Neuronal stem cell (in vitro differentiated cells): ENCODE measurements around the gene ZBTB39.
A peak's percentile ranks its signal among the peaks of the same experiment; 100 is the strongest.

Experiments used
- DNase-seq: peaks from one replicate; pipeline ENCODE4 v3.0.0-alpha.2; 2013; ENCODE audit warnings: low spot score
- H2AFZ ChIP-seq: one replicate; pipeline ENCODE4 v1.6.1; 2013; ENCODE audit warnings: mild to moderate bottlenecking, low read length, inconsistent platforms
- H2AK5ac ChIP-seq: 2 replicates; pipeline ENCODE4 v1.6.1; 2013; ENCODE audit warnings: low read depth, mild to moderate bottlenecking, inconsistent platforms, low read length, moderate library complexity, mixed read lengths
- H2BK120ac ChIP-seq: 2 replicates; pipeline ENCODE4 v1.6.1; 2013; ENCODE audit warnings: low read depth, mild to moderate bottlenecking, inconsistent platforms, low read length, moderate library complexity, mixed read lengths
- H2BK12ac ChIP-seq: one replicate; pipeline ENCODE4 v1.6.1; 2013; ENCODE audit warnings: low read length, inconsistent platforms
- H2BK15ac ChIP-seq: 2 replicates; pipeline ENCODE4 v1.6.1; 2013; ENCODE audit warnings: mild to moderate bottlenecking, low read length, inconsistent platforms, mixed read lengths
- H2BK5ac ChIP-seq: one replicate; pipeline ENCODE4 v1.6.1; 2013; ENCODE audit warnings: inconsistent platforms, mild to moderate bottlenecking, low read length, moderate library complexity
- H3K14ac ChIP-seq: one replicate; pipeline ENCODE4 v1.6.1; 2013; ENCODE audit warnings: low read length, inconsistent platforms
- H3K18ac ChIP-seq: 2 replicates; pipeline ENCODE4 v1.6.1; 2013; ENCODE audit warnings: low read length, inconsistent platforms
- H3K23ac ChIP-seq: 2 replicates; pipeline ENCODE4 v1.6.1; 2013; ENCODE audit warnings: low read depth, mild to moderate bottlenecking, mixed read lengths, low read length, inconsistent platforms; ENCODE audit not compliant: poor library complexity
- H3K27ac ChIP-seq: replicated peaks from 3 replicates; pipeline ENCODE4 v1.5.1; 2013; ENCODE audit warnings: low read length, inconsistent platforms
- H3K27me3 ChIP-seq, 3 experiments: 2 replicates each; pipeline ENCODE4 v1.6.1; 2013; ENCODE audit warnings: low read length in 3 of 3, mild to moderate bottlenecking in 2 of 3, inconsistent platforms in 1 of 3, low read depth in 1 of 3, mixed read lengths in 1 of 3, moderate library complexity in 1 of 3; ENCODE audit not compliant: control insufficient read depth in 3 of 3, insufficient read depth in 3 of 3
- H3K36me3 ChIP-seq, 2 donors: replicated peaks in 1 of 2; 2 replicates each; pipeline ENCODE4 v1.6.1; 2013; ENCODE audit warnings: low read length in 2 of 2; ENCODE audit not compliant: control insufficient read depth in 2 of 2, insufficient read depth in 2 of 2
- H3K4ac ChIP-seq: 2 replicates; pipeline ENCODE4 v1.6.1; 2013; ENCODE audit warnings: inconsistent platforms, mild to moderate bottlenecking, low read length, moderate library complexity
- H3K4me1 ChIP-seq, 2 donors: 1 replicate in 1 of 2; 2 replicates in 1 of 2; pipeline ENCODE4 v1.6.1; 2013; ENCODE audit warnings: low read length in 2 of 2, low read depth in 1 of 2; ENCODE audit not compliant: control insufficient read depth in 2 of 2, insufficient read depth in 1 of 2
- H3K4me2 ChIP-seq: one replicate; pipeline ENCODE4 v1.6.1; 2013; ENCODE audit warnings: mild to moderate bottlenecking, low read length, inconsistent platforms; ENCODE audit not compliant: insufficient read depth, poor library complexity, severe bottlenecking
- H3K4me3 ChIP-seq, 2 donors: 2 replicates each; pipeline ENCODE4 v1.5.1; 2013; ENCODE audit warnings: low read length in 2 of 2, mild to moderate bottlenecking in 2 of 2, inconsistent platforms in 1 of 2, moderate library complexity in 1 of 2
- H3K79me1 ChIP-seq: one replicate; pipeline ENCODE4 v1.6.1; 2013; ENCODE audit warnings: low read depth, mild to moderate bottlenecking, inconsistent platforms, low read length, moderate library complexity
- H3K9ac ChIP-seq: one replicate; pipeline ENCODE4 v1.6.1; 2013; ENCODE audit warnings: mild to moderate bottlenecking, low read depth, low read length, inconsistent platforms; ENCODE audit not compliant: poor library complexity
- H3K9me3 ChIP-seq, 2 donors: replicated peaks in 1 of 2; 2 replicates each; pipeline versions ENCODE3 to v1.6.1; 2013; ENCODE audit warnings: low read length in 2 of 2, mild to moderate bottlenecking in 2 of 2, inconsistent platforms in 1 of 2, low read depth in 1 of 2, mixed read lengths in 1 of 2, moderate library complexity in 1 of 2; ENCODE audit not compliant: control insufficient read depth in 2 of 2, insufficient read depth in 1 of 2
- H4K8ac ChIP-seq: one replicate; pipeline ENCODE4 v1.6.1; 2013; ENCODE audit warnings: low read depth, mild to moderate bottlenecking, inconsistent platforms, low read length, moderate library complexity
- H4K91ac ChIP-seq: one replicate; pipeline ENCODE4 v1.6.1; 2013; ENCODE audit warnings: low read length, low read depth, mild to moderate bottlenecking, inconsistent platforms; ENCODE audit not compliant: poor library complexity
- WGBS, 2 donors: extraction: QIAGEN DNeasy Blood & Tissue Kit; methylation state at CpG; one replicate each; pipeline ENCODE4 v1.1.7; 2013; ENCODE audit warnings: missing lambda C conversion rate in 2 of 2, mixed read lengths in 1 of 2; ENCODE audit not compliant: insufficient read length in 2 of 2, insufficient replicate concordance in 1 of 2; ENCODE audit errors: extremely low coverage in 2 of 2; 5-methylcytosine and 5-hydroxymethylcytosine counted together

The ZBTB39 gene

GRCh38 chr12:57051011-57051410, 44.7 kb upstream of the ZBTB39 start:
- no peak overlapping the region for H3K23ac ChIP-seq
- H2AFZ ChIP-seq = no peak overlapping the region
- no peak overlapping the region for H3K18ac ChIP-seq
- no peak overlapping the region for H3K14ac ChIP-seq
- DNase-seq = no peak
- H3K9ac ChIP-seq = no peak overlapping the region
- no peak overlapping the region for H3K4me2 ChIP-seq
- WGBS, 2 donors = no CpG with 5 or more reads among the region's 1 CpG
- H3K4me3 ChIP-seq = no peak overlapping the region
- no peak overlapping the region for H3K4ac ChIP-seq
- H2BK5ac ChIP-seq = no peak overlapping the region
- H3K79me1 ChIP-seq = no peaks in the 10 kb centered on the region
- no peak overlapping the region for H2BK15ac ChIP-seq
- peaks cover 0 to 15% of the 10 kb centered on the region in 2 donors for H3K36me3 ChIP-seq
- H3K27me3 ChIP-seq = peaks cover 0 to 17% (median 0%) of the 10 kb centered on the region in 3 experiments
- no peak overlapping the region for H4K91ac ChIP-seq
- peaks cover 0 to 3% of the 10 kb centered on the region in 2 donors for H3K9me3 ChIP-seq
- H2BK12ac ChIP-seq = no peak overlapping the region
- H3K27ac ChIP-seq = no peak overlapping the region
- no peak overlapping the region for H2BK120ac ChIP-seq
- H2AK5ac ChIP-seq = no peak overlapping the region
- H4K8ac ChIP-seq = no peak overlapping the region
- H3K4me1 ChIP-seq = peaks cover 0 to 2% of the 10 kb centered on the region in 2 donors

DNA sequence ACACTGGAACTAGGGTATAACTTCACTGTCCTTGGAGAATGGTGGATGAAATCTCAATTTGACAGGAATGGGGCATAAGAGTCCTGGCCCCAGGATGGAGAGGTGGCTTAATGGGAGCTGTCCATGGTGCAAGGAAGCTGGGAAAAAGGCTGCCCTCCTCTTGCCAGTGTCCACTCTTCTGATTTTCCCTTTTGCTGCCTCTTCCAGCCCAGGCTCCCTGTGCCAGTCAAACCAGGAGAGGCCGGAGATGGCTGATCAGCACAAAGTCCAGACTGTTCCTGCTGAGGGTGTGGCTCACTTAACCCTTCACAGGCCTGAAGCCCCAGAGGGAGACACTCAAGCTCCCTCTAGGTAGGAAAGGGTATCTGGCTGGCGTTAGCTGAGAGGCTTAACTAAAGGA, 43.5 kb upstream of the ZBTB39 start, which contains the start of gene MYO1A:
TSS of gene MYO1A (minus strand) at position 240 of the 400 bp plus-strand sequence. CDS start 1,806 bp downstream, outside the sequence.
- H3K27me3 ChIP-seq = peaks cover 0 to 26% (median 0%) of the 10 kb centered on the region in 3 experiments
- H3K27ac ChIP-seq = no peak within 1 kb of the TSS
- peaks cover 0 to 2% of the 10 kb centered on the region in 2 donors for H3K4me1 ChIP-seq
- no peak within 1 kb of the TSS for H4K8ac ChIP-seq
- no peaks in the 10 kb centered on the region for H3K79me1 ChIP-seq
- no peak within 1 kb of the TSS for H2BK120ac ChIP-seq
- no peak within 1 kb of the TSS for H2BK15ac ChIP-seq
- H2BK5ac ChIP-seq = no peak within 1 kb of the TSS
- no CpG with 5 or more reads among the region's 2 CpGs for WGBS, 2 donors
- H3K14ac ChIP-seq = no peak within 1 kb of the TSS
- H3K4ac ChIP-seq = no peak within 1 kb of the TSS
- H3K9me3 ChIP-seq = peaks cover 0 to 3% of the 10 kb centered on the region in 2 donors
- H2AK5ac ChIP-seq = no peak within 1 kb of the TSS
- no peak within 1 kb of the TSS for H3K4me2 ChIP-seq
- no peak within 1 kb of the TSS for H3K18ac ChIP-seq
- peaks cover 0 to 5% of the 10 kb centered on the region in 2 donors for H3K36me3 ChIP-seq
- H3K23ac ChIP-seq = no peak within 1 kb of the TSS
- H2BK12ac ChIP-seq = no peak within 1 kb of the TSS
- peak; percentile 17 for DNase-seq
- H4K91ac ChIP-seq = no peak within 1 kb of the TSS
- no peak within 1 kb of the TSS for H2AFZ ChIP-seq
- H3K9ac ChIP-seq = no peak within 1 kb of the TSS
- H3K4me3 ChIP-seq = no peak within 1 kb of the TSS

DNA sequence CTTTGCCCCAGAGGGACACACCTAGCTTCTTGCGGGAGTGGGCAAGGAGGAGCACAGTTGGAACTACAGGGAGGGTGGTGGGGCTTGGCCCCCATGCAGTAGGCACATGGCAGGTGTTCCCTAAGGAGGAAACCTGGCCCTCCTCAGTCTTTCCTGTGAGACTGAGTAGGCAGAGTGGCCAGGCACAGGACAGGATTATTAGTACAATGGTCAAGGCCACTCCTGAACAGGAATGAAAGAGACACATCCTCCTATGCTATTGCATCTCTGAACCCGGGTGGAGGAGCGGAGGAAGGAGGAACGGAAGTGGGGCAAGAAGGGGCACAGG, 42.7 kb upstream of the ZBTB39 start:
- no peak for DNase-seq
- Histone ChIP-seq H3K9ac (no peak overlapping the region), H3K4me3 (no peak overlapping the region), H3K27ac (no peak overlapping the region), H2BK5ac (no peak overlapping the region), H2AK5ac (no peak overlapping the region), H4K8ac (no peak overlapping the region), H3K14ac (no peak overlapping the region), H2BK12ac (no peak overlapping the region), H3K4ac (no peak overlapping the region), H3K4me1 (peaks cover 0 to 2% of the 10 kb centered on the region in 2 donors), H3K27me3 (peaks cover 0 to 27% (median 0%) of the 10 kb centered on the region in 3 experiments), H3K9me3 (peaks cover 0 to 2% of the 10 kb centered on the region in 2 donors), H3K18ac (no peak overlapping the region), H3K23ac (no peak overlapping the region), H4K91ac (no peak overlapping the region), H3K79me1 (no peaks in the 10 kb centered on the region), H2BK15ac (no peak overlapping the region), H2AFZ (no peak overlapping the region), H2BK120ac (no peak overlapping the region), H3K4me2 (no peak overlapping the region), H3K36me3 (peaks cover 0 to 2% of the 10 kb centered on the region in 2 donors)
- WGBS, 2 donors = no CpG with 5 or more reads among the region's 4 CpGs

- H3K9me3 ChIP-seq = no peaks in the 10 kb centered on the region
- H4K8ac ChIP-seq = no peak overlapping the region
- no CpG with 5 or more reads among the region's 1 CpG for WGBS, 2 donors
- no peaks in the 10 kb centered on the region for H3K79me1 ChIP-seq
- no peak overlapping the region for H3K14ac ChIP-seq
- H3K4ac ChIP-seq = no peak overlapping the region
- H3K27ac ChIP-seq = no peak overlapping the region
- no peak overlapping the region for H2AFZ ChIP-seq
- DNase-seq = no peak
- H2AK5ac ChIP-seq = no peak overlapping the region
- no peak overlapping the region for H2BK120ac ChIP-seq
- H4K91ac ChIP-seq = no peak overlapping the region
- H3K4me2 ChIP-seq = no peak overlapping the region
- no peak overlapping the region for H3K4me3 ChIP-seq
- H3K18ac ChIP-seq = no peak overlapping the region
- no peak overlapping the region for H2BK15ac ChIP-seq
- H3K36me3 ChIP-seq = no peaks in the 10 kb centered on the region
- H2BK5ac ChIP-seq = no peak overlapping the region
- peaks cover 0 to 32% (median 0%) of the 10 kb centered on the region in 3 experiments for H3K27me3 ChIP-seq
- peaks cover 0 to 2% of the 10 kb centered on the region in 2 donors for H3K4me1 ChIP-seq
- H3K23ac ChIP-seq = no peak overlapping the region
- no peak overlapping the region for H2BK12ac ChIP-seq
- H3K9ac ChIP-seq = no peak overlapping the region
Measured at GRCh38 chr12:57048423-57049118, 42.2 kb upstream of the ZBTB39 start.
